ENCODE data around the gene POLR2J. TPM values are rescaled to one million over a fixed set of nuclear protein-coding genes. Genes with fewer than 3 reads are reported as not detected.

POLR2J gene
- total RNA-seq, 2 experiments from 2014 or later: 35.8 to 39.7 TPM

DNA sequence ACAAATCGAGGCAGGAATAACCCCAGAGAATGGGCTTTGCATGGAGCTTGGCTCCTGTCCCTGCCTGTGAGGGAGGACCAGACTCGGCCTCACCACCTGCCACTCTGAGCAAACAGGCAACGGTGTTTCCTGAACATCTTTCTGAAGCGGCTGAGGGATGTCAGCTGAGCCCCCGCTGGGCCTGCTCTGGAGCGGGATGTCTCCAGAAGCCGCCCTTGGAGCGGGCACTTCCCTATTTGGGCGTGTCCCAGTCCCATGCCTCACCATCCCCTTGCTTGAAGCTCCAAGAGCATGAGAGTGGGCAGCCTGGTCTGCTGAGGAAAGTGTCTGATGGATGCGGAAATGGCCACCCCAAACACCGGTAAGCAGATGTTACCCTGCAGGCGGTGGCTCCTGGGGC is 24.3 kb downstream of the POLR2J start:
- H3K36me3 ChIP-seq (ENCODE audit: insufficient read depth, low read length): peaks cover 32% of the 10 kb centered on the region
- peaks cover 5% of the 10 kb centered on the region for H3K4me1 ChIP-seq (ENCODE audit: insufficient read depth, low read length)
- no peak overlapping the region for H3K27ac ChIP-seq (ENCODE audit: low read depth in 1 of 2, low read length in 2 of 2)
- TF ChIP-seq, protein P1, sequence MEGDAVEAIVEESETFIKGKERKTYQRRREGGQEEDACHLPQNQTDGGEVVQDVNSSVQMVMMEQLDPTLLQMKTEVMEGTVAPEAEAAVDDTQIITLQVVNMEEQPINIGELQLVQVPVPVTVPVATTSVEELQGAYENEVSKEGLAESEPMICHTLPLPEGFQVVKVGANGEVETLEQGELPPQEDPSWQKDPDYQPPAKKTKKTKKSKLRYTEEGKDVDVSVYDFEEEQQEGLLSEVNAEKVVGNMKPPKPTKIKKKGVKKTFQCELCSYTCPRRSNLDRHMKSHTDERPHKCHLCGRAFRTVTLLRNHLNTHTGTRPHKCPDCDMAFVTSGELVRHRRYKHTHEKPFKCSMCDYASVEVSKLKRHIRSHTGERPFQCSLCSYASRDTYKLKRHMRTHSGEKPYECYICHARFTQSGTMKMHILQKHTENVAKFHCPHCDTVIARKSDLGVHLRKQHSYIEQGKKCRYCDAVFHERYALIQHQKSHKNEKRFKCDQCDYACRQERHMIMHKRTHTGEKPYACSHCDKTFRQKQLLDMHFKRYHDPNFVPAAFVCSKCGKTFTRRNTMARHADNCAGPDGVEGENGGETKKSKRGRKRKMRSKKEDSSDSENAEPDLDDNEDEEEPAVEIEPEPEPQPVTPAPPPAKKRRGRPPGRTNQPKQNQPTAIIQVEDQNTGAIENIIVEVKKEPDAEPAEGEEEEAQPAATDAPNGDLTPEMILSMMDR (IDR thresholded peaks at IDR 0.05): no peak
- CTCF ChIA-PET: no interaction called here
- H3K9me3 Mint-ChIP-seq: no peaks in the 10 kb centered on the region
- ATAC-seq (ENCODE audit: poor library complexity): no peak
- H3K4me3 Mint-ChIP-seq: no peak overlapping the region
- DNase-seq: no peak
- intact Hi-C loops (cut with DNase I, micrococcal nuclease): no loop called here
- H3K27ac Mint-ChIP-seq: no peak overlapping the region
- no peaks in the 10 kb centered on the region for H3K27me3 Mint-ChIP-seq
- H3K27me3 ChIP-seq (ENCODE audit: control insufficient read depth in 1 of 2, insufficient read depth in 2 of 2, low read length in 2 of 2): no peaks in the 10 kb centered on the region
- peaks cover 20% of the 10 kb centered on the region for H3K36me3 Mint-ChIP-seq (ENCODE audit: low read depth)
- POLR2A ChIA-PET: interaction anchor here (0.9 to 1.5 kb wide), 2 partner anchors 29 to 59 kb away, joined by 3 read pairs; no protein-coding TSS in a partner anchor
- H3K4me3 ChIP-seq (ENCODE audit: low read length): no peak overlapping the region
- peaks cover 4% of the 10 kb centered on the region for H3K4me1 Mint-ChIP-seq (ENCODE audit: low read depth)
- no peaks in the 10 kb centered on the region for H3K9me3 ChIP-seq (ENCODE audit: control insufficient read depth in 1 of 2, insufficient read depth in 1 of 2, low read length in 2 of 2)

DNA sequence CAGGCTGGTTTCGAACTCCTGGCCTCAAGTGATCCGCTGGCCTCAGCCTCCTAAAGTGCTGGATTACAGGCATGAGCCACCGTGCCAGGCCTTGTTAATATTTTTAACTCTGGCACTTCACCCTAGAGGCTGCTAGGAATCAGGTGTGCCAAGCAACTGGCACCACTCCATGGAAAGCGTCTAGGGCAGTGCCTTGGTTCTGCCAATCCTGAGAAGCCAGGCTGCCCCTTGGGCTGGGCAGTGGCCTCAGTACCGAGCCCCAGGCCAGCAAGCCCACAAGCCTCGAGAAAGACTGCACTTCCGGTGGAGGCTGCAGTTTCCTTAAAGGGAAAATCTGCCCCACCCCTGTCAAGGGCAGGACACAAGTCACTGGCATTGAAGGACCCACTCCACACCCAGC is 25.4 kb downstream of the POLR2J start:
- no peak overlapping the region for H3K4me3 ChIP-seq (ENCODE audit: low read length)
- ChIA-PET CTCF (interaction anchor here (6.3 kb wide), 1 partner anchor 40 kb away, joined by 43 read pairs; no protein-coding TSS in a partner anchor), POLR2A (no interaction called here)
- H3K36me3 Mint-ChIP-seq (ENCODE audit: low read depth): peaks cover 16% of the 10 kb centered on the region
- no peak overlapping the region for H3K4me3 Mint-ChIP-seq
- no peaks in the 10 kb centered on the region for H3K27me3 ChIP-seq (ENCODE audit: control insufficient read depth in 1 of 2, insufficient read depth in 2 of 2, low read length in 2 of 2)
- DNase-seq (no peak), ATAC-seq (ENCODE audit: poor library complexity) (no peak)
- H3K9me3 ChIP-seq (ENCODE audit: control insufficient read depth in 1 of 2, insufficient read depth in 1 of 2, low read length in 2 of 2): no peaks in the 10 kb centered on the region
- H3K36me3 ChIP-seq (ENCODE audit: insufficient read depth, low read length): peaks cover 24% of the 10 kb centered on the region
- H3K4me1 Mint-ChIP-seq (ENCODE audit: low read depth): peaks cover 4% of the 10 kb centered on the region
- H3K9me3 Mint-ChIP-seq: no peaks in the 10 kb centered on the region
- no peaks in the 10 kb centered on the region for H3K27me3 Mint-ChIP-seq
- H3K27ac ChIP-seq (ENCODE audit: low read depth in 1 of 2, low read length in 2 of 2): no peak overlapping the region
- no peak overlapping the region for H3K27ac Mint-ChIP-seq
- peaks cover 5% of the 10 kb centered on the region for H3K4me1 ChIP-seq (ENCODE audit: insufficient read depth, low read length)
- intact Hi-C loops (cut with DNase I, micrococcal nuclease): no loop called here
- TF ChIP-seq, protein P1 (IDR thresholded peaks at IDR 0.05): no peak

DNA sequence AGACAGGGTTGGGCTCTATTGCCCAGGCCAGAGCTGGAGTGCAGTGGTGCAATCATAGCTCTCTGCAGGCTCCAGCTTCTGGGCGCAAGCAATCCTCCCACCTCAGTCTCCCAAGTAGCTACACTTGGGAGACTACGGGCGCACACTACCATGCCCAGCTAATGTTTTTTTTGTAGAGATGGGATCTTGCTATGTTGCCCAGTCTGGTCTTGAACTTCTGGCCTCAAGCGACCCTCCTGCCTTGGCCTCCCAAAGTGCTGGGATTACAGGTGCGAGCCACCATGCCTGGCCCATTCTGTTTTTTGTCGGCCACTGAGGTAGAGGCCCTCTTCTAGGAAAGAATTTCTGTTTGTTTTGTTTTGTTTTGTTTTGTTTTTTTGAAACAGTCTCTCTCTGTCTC is 26.3 kb downstream of the POLR2J start:
- ChIA-PET POLR2A (no interaction called here), CTCF (interaction anchor here (0.6 to 6.3 kb wide), 2 partner anchors 13 to 39 kb away, joined by 4 to 43 read pairs; no protein-coding TSS in a partner anchor)
- ATAC-seq (ENCODE audit: poor library complexity) (no peak), DNase-seq (no peak)
- Mint-ChIP-seq H3K4me1 (ENCODE audit: low read depth) (peaks cover 4% of the 10 kb centered on the region), H3K27me3 (no peaks in the 10 kb centered on the region), H3K27ac (no peak overlapping the region), H3K36me3 (ENCODE audit: low read depth) (peaks cover 10% of the 10 kb centered on the region), H3K9me3 (no peaks in the 10 kb centered on the region), H3K4me3 (no peak overlapping the region)
- TF ChIP-seq, protein P1 (IDR thresholded peaks at IDR 0.05): no peak
- no peak overlapping the region for H3K27ac ChIP-seq (ENCODE audit: low read depth in 1 of 2, low read length in 2 of 2)
- H3K9me3 ChIP-seq (ENCODE audit: control insufficient read depth in 1 of 2, insufficient read depth in 1 of 2, low read length in 2 of 2): no peaks in the 10 kb centered on the region
- no peaks in the 10 kb centered on the region for H3K27me3 ChIP-seq (ENCODE audit: control insufficient read depth in 1 of 2, insufficient read depth in 2 of 2, low read length in 2 of 2)
- intact Hi-C loops (cut with DNase I, micrococcal nuclease): no loop called here
- no peak overlapping the region for H3K4me3 ChIP-seq (ENCODE audit: low read length)
- peaks cover 24% of the 10 kb centered on the region for H3K36me3 ChIP-seq (ENCODE audit: insufficient read depth, low read length)
- H3K4me1 ChIP-seq (ENCODE audit: insufficient read depth, low read length): peaks cover 5% of the 10 kb centered on the region
